OCI-LY1 (cell line): ENCODE results near the gene AFF2.

Experiments
- H2AFZ ChIP-seq: fragments of 200-600 bp; sonication (generic), shearing (Covaris generic); 2 replicates; pipeline ENCODE4 v1.6.0; 2014; ENCODE audit warnings: antibody characterized with exemption, mild to moderate bottlenecking, low read length
- H3F3A ChIP-seq: fragments of 200-600 bp; sonication (generic), shearing (Covaris generic); 2 replicates; pipeline ENCODE4 v1.6.0; 2014; ENCODE audit warnings: mild to moderate bottlenecking, antibody characterized with exemption, low read length, moderate library complexity; ENCODE audit not compliant: insufficient read depth
- H3K27ac ChIP-seq: fragments of 200-600 bp; sonication (generic); 2 replicates; pipeline ENCODE4 v1.5.1; 2014; ENCODE audit warnings: low read length, mixed run types, mild to moderate bottlenecking, low read depth; ENCODE audit not compliant: poor library complexity, severe bottlenecking
- H3K27me3 ChIP-seq: fragments of 200-600 bp; sonication (generic); 2 replicates; pipeline ENCODE4 v1.6.0; 2014; ENCODE audit warnings: antibody characterized with exemption, mild to moderate bottlenecking, low read length, moderate library complexity; ENCODE audit not compliant: insufficient read depth
- H3K36me3 ChIP-seq: fragments of 200-600 bp; sonication (generic); 2 replicates; pipeline ENCODE4 v1.6.1; 2014; ENCODE audit warnings: mild to moderate bottlenecking, antibody characterized with exemption, low read length, moderate library complexity, mixed read lengths; ENCODE audit not compliant: insufficient read depth
- H3K4me1 ChIP-seq: fragments of 200-600 bp; sonication (generic); 2 replicates; pipeline ENCODE4 v1.5.1; 2014; ENCODE audit warnings: mild to moderate bottlenecking, low read length, moderate library complexity; ENCODE audit not compliant: insufficient read depth, severe bottlenecking
- H3K4me2 ChIP-seq: fragments of 200-600 bp; sonication (generic), shearing (Covaris generic); 2 replicates; pipeline ENCODE4 v1.6.1; 2014; ENCODE audit warnings: low read length
- H3K4me3 ChIP-seq: fragments of 200-600 bp; sonication (generic); 2 replicates; pipeline ENCODE4 v1.5.1; 2014; ENCODE audit warnings: low read length, low read depth, mild to moderate bottlenecking, mixed read lengths; ENCODE audit not compliant: poor library complexity, severe bottlenecking
- H3K79me2 ChIP-seq: fragments of 200-600 bp; shearing (Covaris generic); 2 replicates; pipeline ENCODE4 v1.6.1; 2016; ENCODE audit warnings: mixed run types, low read length, mixed read lengths; ENCODE audit not compliant: insufficient read depth
- H3K9ac ChIP-seq: fragments of 200-600 bp; sonication (generic), shearing (Covaris generic); 2 replicates; pipeline ENCODE4 v1.6.1; 2014; ENCODE audit warnings: mild to moderate bottlenecking, low read length, mixed read lengths
- H3K9me2 ChIP-seq: fragments of 200-600 bp; sonication (generic), shearing (Covaris generic); 2 replicates; pipeline ENCODE4 v1.6.1; 2014; ENCODE audit warnings: low read depth, mild to moderate bottlenecking, low read length, mixed read lengths
- H3K9me3 ChIP-seq: fragments of 200-600 bp; shearing (Covaris generic); 2 replicates; pipeline ENCODE4 v1.6.1; 2014; ENCODE audit warnings: low read length, mixed read lengths
- H4K20me1 ChIP-seq: fragments of 200-600 bp; sonication (generic), shearing (Covaris generic); 2 replicates; pipeline ENCODE4 v1.6.0; 2016; ENCODE audit warnings: mild to moderate bottlenecking, low read length; ENCODE audit not compliant: insufficient read depth
- EZH2 ChIP-seq: fragments of 200-600 bp; sonication (generic), shearing (Covaris generic); IDR thresholded peaks from 2 replicates; pipeline ENCODE4 v1.8.0; 2017; ENCODE audit warnings: borderline replicate concordance, mixed run types, mild to moderate bottlenecking, antibody characterized with exemption, low read length, moderate library complexity, mixed read lengths
- TF ChIP-seq, protein P1 (sequence below): fragments of 200-600 bp; sonication (generic), shearing (Covaris generic); IDR thresholded peaks from 2 replicates; pipeline ENCODE4 v1.5.1; 2017; ENCODE audit warnings: mild to moderate bottlenecking, antibody characterized with exemption, low read length, moderate library complexity, mixed read lengths

The AFF2 gene

GRCh38 chrX:148850631-148851030, 350.2 kb downstream of the AFF2 start:
- H3K9ac ChIP-seq: no peak overlapping the region
- no peaks in the 10 kb centered on the region for H3K27me3 ChIP-seq
- no peak overlapping the region for H2AFZ ChIP-seq
- H3K36me3 ChIP-seq: 0 out of 2 replicates have a peak, but pooled peaks cover 1% of the 10 kb centered on the region
- H3K4me2 ChIP-seq: no peak overlapping the region
- H3K79me2 ChIP-seq: no peaks in the 10 kb centered on the region
- H3K4me1 ChIP-seq: no peaks in the 10 kb centered on the region
- no peak overlapping the region for H3K4me3 ChIP-seq
- H3K9me3 ChIP-seq: no peaks in the 10 kb centered on the region
- no peak for TF ChIP-seq EZH2
- TF ChIP-seq, protein P1, sequence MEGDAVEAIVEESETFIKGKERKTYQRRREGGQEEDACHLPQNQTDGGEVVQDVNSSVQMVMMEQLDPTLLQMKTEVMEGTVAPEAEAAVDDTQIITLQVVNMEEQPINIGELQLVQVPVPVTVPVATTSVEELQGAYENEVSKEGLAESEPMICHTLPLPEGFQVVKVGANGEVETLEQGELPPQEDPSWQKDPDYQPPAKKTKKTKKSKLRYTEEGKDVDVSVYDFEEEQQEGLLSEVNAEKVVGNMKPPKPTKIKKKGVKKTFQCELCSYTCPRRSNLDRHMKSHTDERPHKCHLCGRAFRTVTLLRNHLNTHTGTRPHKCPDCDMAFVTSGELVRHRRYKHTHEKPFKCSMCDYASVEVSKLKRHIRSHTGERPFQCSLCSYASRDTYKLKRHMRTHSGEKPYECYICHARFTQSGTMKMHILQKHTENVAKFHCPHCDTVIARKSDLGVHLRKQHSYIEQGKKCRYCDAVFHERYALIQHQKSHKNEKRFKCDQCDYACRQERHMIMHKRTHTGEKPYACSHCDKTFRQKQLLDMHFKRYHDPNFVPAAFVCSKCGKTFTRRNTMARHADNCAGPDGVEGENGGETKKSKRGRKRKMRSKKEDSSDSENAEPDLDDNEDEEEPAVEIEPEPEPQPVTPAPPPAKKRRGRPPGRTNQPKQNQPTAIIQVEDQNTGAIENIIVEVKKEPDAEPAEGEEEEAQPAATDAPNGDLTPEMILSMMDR: no peak
- no peaks in the 10 kb centered on the region for H3F3A ChIP-seq
- no peaks in the 10 kb centered on the region for H4K20me1 ChIP-seq
- no peak overlapping the region for H3K27ac ChIP-seq
- no peaks in the 10 kb centered on the region for H3K9me2 ChIP-seq

GRCh38 chrX:148854306-148854705, 353.9 kb downstream of the AFF2 start:
- no peak overlapping the region for H3K4me3 ChIP-seq
- no peaks in the 10 kb centered on the region for H3K27me3 ChIP-seq
- no peak for TF ChIP-seq EZH2
- TF ChIP-seq, protein P1: no peak
- H3K27ac ChIP-seq: no peak overlapping the region
- H3K79me2 ChIP-seq: no peaks in the 10 kb centered on the region
- no peaks in the 10 kb centered on the region for H3K36me3 ChIP-seq
- no peak overlapping the region for H3K9ac ChIP-seq
- H3F3A ChIP-seq: no peaks in the 10 kb centered on the region
- no peak overlapping the region for H2AFZ ChIP-seq
- no peak overlapping the region for H3K4me2 ChIP-seq
- no peaks in the 10 kb centered on the region for H4K20me1 ChIP-seq
- H3K9me2 ChIP-seq: no peaks in the 10 kb centered on the region
- no peaks in the 10 kb centered on the region for H3K4me1 ChIP-seq
- H3K9me3 ChIP-seq: no peaks in the 10 kb centered on the region

DNA sequence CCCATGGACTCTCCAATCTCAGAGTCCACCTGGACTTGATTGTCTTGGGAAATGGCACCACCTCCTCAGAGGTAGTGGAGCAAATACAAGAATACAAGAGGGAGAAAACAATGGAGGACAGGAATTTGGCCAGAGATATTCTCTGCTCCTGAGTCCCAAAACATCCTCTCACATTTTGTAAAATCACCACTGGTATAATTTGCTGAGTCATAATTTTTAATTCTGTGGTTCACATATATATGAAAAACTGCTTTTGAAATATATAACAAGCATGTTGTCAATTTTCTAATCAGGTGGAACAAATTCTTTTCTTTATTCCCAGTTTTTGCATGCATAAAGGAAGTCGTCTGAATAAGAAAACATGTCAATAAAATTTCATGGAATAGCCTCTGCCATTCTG, 356.1 kb downstream of the AFF2 start:
- Histone ChIP-seq H2AFZ (no peak overlapping the region), H3K9me2 (no peaks in the 10 kb centered on the region), H3K9me3 (no peaks in the 10 kb centered on the region), H3K27ac (no peak overlapping the region), H3K79me2 (no peaks in the 10 kb centered on the region), H3K9ac (no peak overlapping the region), H3K4me2 (no peak overlapping the region), H3F3A (no peaks in the 10 kb centered on the region), H3K4me3 (no peak overlapping the region), H4K20me1 (no peaks in the 10 kb centered on the region), H3K36me3 (no peaks in the 10 kb centered on the region), H3K4me1 (no peaks in the 10 kb centered on the region), H3K27me3 (no peaks in the 10 kb centered on the region)
- TF ChIP-seq EZH2: no peak
